Measurements from ENCODE around the gene SLC25A24.
A peak's percentile ranks its signal among the peaks of the same experiment; 100 is the strongest.
"Not testable (repeated sequence)": the region's sequence is repeated elsewhere in the genome, so short reads cannot be mapped to it uniquely, and the experiment has no call there.

SLC25A24 gene

DNA sequence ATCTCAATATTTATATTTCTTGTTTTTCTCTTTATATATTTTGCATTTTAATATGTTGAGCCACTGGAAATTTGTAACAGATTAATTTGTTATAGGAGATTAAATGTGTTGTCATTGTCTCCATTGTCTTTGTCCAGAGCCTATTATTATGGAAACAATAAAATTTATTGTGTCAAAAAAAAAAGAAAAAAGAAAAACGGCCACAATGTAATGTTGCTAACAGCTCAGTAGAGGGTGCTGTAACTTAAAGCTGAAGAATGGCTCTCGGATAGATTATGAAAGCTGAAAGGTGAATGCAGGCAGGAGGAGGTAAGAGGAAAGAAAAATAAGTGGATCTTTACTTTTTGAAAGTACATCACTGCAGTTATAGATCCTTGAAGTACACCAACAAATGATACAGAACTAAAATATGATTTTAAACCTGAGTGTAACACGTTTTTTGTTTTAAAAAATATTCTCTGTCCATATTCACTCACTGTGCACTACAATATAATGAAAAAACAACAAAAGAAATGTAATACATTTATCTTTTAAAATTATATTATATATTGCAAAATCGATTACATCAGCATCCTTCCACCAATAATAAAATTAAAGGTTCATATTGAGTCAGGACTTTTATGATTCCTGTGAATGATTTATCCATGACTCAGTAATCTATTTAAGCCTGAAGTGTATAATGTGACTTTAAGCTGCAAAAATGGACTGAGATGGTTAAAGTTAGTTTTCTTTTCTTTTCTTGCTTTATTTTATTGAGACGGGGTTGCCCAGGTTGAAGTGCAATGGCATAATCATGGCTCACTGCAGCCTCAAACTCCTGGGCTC is 14.7 kb upstream of the SLC25A24 start:
- DNase-seq (ENCODE audit: low read depth) = peak; percentile 23
- not testable (repeated sequence) for H3K4me3 ChIP-seq (replicated peaks; ENCODE audit: low read depth, low read length)
- TF ChIP-seq, protein P1, sequence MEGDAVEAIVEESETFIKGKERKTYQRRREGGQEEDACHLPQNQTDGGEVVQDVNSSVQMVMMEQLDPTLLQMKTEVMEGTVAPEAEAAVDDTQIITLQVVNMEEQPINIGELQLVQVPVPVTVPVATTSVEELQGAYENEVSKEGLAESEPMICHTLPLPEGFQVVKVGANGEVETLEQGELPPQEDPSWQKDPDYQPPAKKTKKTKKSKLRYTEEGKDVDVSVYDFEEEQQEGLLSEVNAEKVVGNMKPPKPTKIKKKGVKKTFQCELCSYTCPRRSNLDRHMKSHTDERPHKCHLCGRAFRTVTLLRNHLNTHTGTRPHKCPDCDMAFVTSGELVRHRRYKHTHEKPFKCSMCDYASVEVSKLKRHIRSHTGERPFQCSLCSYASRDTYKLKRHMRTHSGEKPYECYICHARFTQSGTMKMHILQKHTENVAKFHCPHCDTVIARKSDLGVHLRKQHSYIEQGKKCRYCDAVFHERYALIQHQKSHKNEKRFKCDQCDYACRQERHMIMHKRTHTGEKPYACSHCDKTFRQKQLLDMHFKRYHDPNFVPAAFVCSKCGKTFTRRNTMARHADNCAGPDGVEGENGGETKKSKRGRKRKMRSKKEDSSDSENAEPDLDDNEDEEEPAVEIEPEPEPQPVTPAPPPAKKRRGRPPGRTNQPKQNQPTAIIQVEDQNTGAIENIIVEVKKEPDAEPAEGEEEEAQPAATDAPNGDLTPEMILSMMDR (IDR thresholded peaks at IDR 0.05; ENCODE audit: low read length, missing control alignments) = peak; percentile 46

- no peak overlapping the region for H3K4me3 ChIP-seq (replicated peaks; ENCODE audit: low read depth, low read length)
- TF ChIP-seq, protein P1 (IDR thresholded peaks at IDR 0.05; ENCODE audit: low read length, missing control alignments) = no peak
- no peak for DNase-seq (ENCODE audit: low read depth)
These were observed 10.9 kb upstream of the SLC25A24 start for GRCh38 chr1:108211014-108211413.

DNA sequence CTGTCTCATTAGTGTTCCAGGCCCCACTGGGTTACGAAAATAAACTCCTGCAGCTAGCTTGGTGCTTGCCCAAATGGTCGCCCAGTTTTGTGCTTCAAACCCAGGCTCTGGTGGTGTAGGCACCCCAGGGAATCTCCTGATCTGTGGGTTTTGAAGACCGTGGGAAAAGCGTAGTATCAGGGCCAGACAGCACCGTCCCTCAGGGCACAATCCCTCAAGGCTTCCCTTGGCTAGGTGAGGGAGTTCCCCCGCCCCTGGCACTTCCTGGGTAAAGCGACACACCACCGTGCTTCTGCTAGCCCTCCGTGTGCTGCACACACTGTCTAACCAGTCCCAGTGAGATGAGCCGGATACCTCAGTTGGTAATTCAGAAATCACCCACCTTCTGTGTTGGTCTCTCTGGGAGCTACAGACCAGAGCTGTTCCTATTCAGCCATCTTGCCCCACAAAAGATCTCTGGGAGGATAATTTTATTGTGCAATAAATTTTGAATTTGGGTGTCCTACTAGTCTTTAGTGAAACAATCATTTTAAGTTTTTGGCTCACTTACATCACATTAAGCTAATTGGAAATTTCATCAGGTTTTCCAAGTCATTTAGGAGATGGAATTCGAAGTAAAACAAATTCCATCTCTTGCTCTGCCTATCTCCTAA is 9.4 kb upstream of the SLC25A24 start:
- TF ChIP-seq, protein P1 (IDR thresholded peaks at IDR 0.05; ENCODE audit: low read length, missing control alignments) = no peak
- no peak overlapping the region for H3K4me3 ChIP-seq (replicated peaks; ENCODE audit: low read depth, low read length)
- no peak for DNase-seq (ENCODE audit: low read depth)

DNA sequence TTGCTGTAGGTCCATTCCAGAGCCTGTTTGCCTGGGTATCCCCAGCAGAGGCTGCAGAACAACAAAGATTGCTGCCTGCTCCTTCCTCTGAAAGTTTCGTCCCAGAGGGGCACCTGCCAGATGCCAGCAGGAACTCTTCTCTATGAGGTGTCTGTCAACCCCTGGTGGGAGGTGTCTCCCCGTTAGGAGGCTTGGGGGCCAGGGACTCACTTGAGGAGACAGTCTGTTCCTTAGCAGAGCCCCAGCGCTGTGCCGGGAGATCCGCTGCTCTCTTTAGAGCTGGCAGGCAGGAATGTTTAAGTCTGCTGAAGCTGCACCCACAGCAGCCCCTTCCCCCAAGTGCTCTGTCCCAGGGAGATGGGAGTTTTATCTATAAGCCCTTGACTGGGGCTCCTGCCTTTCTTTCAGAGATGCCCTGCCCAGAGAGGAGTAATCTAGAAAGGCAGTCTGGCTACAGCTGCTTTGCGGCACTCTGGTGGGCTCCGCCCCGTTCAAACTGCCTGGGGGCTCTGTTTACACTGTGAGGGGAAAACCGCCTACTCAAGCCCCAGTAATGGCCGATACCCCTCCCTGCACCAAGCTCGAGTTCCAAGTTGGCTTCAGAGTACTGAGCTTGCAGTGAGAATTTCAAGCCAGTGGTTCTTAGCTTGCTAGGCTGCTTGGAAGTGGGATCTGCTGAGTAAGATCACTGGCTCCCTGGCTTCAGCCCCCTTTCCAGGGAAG is 8.7 kb upstream of the SLC25A24 start:
- TF ChIP-seq, protein P1 (IDR thresholded peaks at IDR 0.05; ENCODE audit: low read length, missing control alignments) = no peak
- DNase-seq (ENCODE audit: low read depth) = no peak
- H3K4me3 ChIP-seq (replicated peaks; ENCODE audit: low read depth, low read length) = no peak overlapping the region

GRCh38 chr1:108203582-108203981 is 3.4 kb upstream of the SLC25A24 start:
- DNase-seq (ENCODE audit: low read depth) = not testable (repeated sequence)

DNA sequence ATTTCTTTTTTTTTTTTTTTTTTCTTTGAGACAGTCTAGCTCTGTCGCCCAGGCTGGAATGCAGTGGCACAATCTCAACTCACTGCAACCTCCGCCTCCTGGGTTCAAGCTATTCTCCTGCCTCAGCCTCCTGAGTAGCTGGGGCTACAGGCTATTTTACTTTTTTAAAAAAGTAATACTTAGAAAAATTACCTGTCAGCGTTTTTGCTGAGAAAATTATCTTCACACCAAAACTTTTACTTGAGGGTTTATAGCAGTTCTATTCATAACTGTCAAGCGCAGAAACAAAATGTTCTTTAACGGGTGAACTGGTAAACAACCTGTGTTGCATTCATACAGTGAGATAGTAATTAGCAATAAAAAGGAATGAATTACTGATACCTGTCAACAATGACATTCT is 1.5 kb upstream of the SLC25A24 start:
- H3K4me3 ChIP-seq (replicated peaks; ENCODE audit: low read depth, low read length) = no peak overlapping the region
- no peak for DNase-seq (ENCODE audit: low read depth)
- TF ChIP-seq, protein P1 (IDR thresholded peaks at IDR 0.05; ENCODE audit: low read length, missing control alignments) = no peak

More at GRCh38 chr1:108203582-108203981, 3.4 kb upstream of the SLC25A24 start:
- H3K4me3 ChIP-seq (replicated peaks; ENCODE audit: low read depth, low read length) = not testable (repeated sequence)

DNA sequence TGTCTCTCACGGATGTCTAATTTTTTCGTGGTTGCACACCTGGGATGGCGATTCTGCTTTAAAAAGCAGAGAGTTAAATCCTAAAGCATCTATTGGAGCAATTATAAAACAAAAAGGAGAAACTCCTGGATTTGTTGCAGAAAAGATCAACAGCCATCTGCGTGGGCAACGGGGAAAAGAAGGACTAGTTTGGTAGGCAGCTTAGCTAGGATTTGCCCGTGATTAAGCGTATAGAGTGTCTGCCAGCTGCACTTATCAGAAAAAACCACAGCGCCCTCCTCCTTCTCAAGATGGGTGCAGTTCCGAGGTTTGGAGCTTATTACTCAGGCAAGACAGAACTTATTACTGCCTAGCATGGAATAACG is 526 bp upstream of the SLC25A24 start:
- peak overlapping the region; percentile 86 for H3K4me3 ChIP-seq (replicated peaks; ENCODE audit: low read depth, low read length)
- peak; percentile 73 for DNase-seq (ENCODE audit: low read depth)
- TF ChIP-seq, protein P1 (IDR thresholded peaks at IDR 0.05; ENCODE audit: low read length, missing control alignments) = peak; percentile 17
